ENCODE results near the gene BLTP3A.
A peak's percentile ranks its signal among the peaks of the same experiment; 100 is the strongest.

Gene BLTP3A

GRCh38 chr6:34788111-34788510 is 3.8 kb upstream of the BLTP3A start:
- H3K27me3 ChIP-seq (replicated peaks) = no peaks in the 10 kb centered on the region
- in situ Hi-C loops (cut with HindIII; ENCODE audit: low pct_ligation_motif_present, low sequenced_read_pairs) = no loop called here
- DNase-seq = no peak
- TF ChIP-seq CTCF (IDR thresholded peaks at IDR 0.05; ENCODE audit: low read depth, low read length, missing control alignments) = no peak
- H3K4me3 ChIP-seq (ENCODE audit: low read depth, low read length) = no peak overlapping the region
- no peaks in the 10 kb centered on the region for H3K36me3 ChIP-seq (replicated peaks)
- no peak overlapping the region for H3K27ac ChIP-seq

GRCh38 chr6:34791164-34791700 is 651 bp upstream of the BLTP3A start:
- H3K27ac ChIP-seq = no peak overlapping the region
- TF ChIP-seq CTCF (IDR thresholded peaks at IDR 0.05; ENCODE audit: low read depth, low read length, missing control alignments) = peak; percentile 34
- DNase-seq = no peak
- H3K4me3 ChIP-seq (ENCODE audit: low read depth, low read length) = peak overlapping the region; percentile 77
- H3K36me3 ChIP-seq (replicated peaks) = no peaks in the 10 kb centered on the region
- no peaks in the 10 kb centered on the region for H3K27me3 ChIP-seq (replicated peaks)
- in situ Hi-C loops (cut with HindIII; ENCODE audit: low pct_ligation_motif_present, low sequenced_read_pairs) = no loop called here

- H3K27ac ChIP-seq = no peak overlapping the region
- peak; percentile 28 for DNase-seq
- H3K27me3 ChIP-seq (replicated peaks) = no peaks in the 10 kb centered on the region
- in situ Hi-C loops (cut with HindIII; ENCODE audit: low pct_ligation_motif_present, low sequenced_read_pairs) = no loop called here
- TF ChIP-seq CTCF (IDR thresholded peaks at IDR 0.05; ENCODE audit: low read depth, low read length, missing control alignments) = no peak
- H3K36me3 ChIP-seq (replicated peaks) = no peaks in the 10 kb centered on the region
- peak overlapping the region; percentile 77 for H3K4me3 ChIP-seq (ENCODE audit: low read depth, low read length)
Observed at GRCh38 chr6:34792605-34793500, 970 bp downstream of the BLTP3A start.

- TF ChIP-seq CTCF (IDR thresholded peaks at IDR 0.05; ENCODE audit: low read depth, low read length, missing control alignments) = no peak
- in situ Hi-C loops (cut with HindIII; ENCODE audit: low pct_ligation_motif_present, low sequenced_read_pairs) = no loop called here
- Histone ChIP-seq H3K27ac (no peak overlapping the region), H3K4me3 (ENCODE audit: low read depth, low read length) (no peak overlapping the region), H3K27me3 (replicated peaks) (no peaks in the 10 kb centered on the region), H3K36me3 (replicated peaks) (no peaks in the 10 kb centered on the region)
- DNase-seq = no peak
Observed at GRCh38 chr6:34793877-34794276, 2.0 kb downstream of the BLTP3A start.

GRCh38 chr6:34795836-34796425 is 4.0 kb downstream of the BLTP3A start:
- no peaks in the 10 kb centered on the region for H3K36me3 ChIP-seq (replicated peaks)

More at GRCh38 chr6:34795836-34796425, 4.0 kb downstream of the BLTP3A start:
- in situ Hi-C loops (cut with HindIII; ENCODE audit: low pct_ligation_motif_present, low sequenced_read_pairs) = no loop called here
- TF ChIP-seq CTCF (IDR thresholded peaks at IDR 0.05; ENCODE audit: low read depth, low read length, missing control alignments) = no peak
- no peak overlapping the region for H3K27ac ChIP-seq
- H3K27me3 ChIP-seq (replicated peaks) = no peaks in the 10 kb centered on the region
- no peak overlapping the region for H3K4me3 ChIP-seq (ENCODE audit: low read depth, low read length)
- peak; percentile 28 for DNase-seq

Measured in brain microvascular endothelial cell (primary cell).